ENCODE measurements around the gene SUPT3H. TPM values are rescaled to one million over a fixed set of nuclear protein-coding genes. Genes with fewer than 3 reads are reported as not detected.

The SUPT3H gene
- polyA plus RNA-seq, 1 experiment, result 8.7 TPM

GRCh38 chr6:45226081-45226480, 151.7 kb downstream of the SUPT3H start:
- Histone ChIP-seq H3K9me3 (ENCODE audit: control insufficient read depth, insufficient read depth, low read length) (no peaks in the 10 kb centered on the region), H3K27me3 (ENCODE audit: control insufficient read depth, insufficient read depth, low read length) (no peaks in the 10 kb centered on the region), H3K4me3 (ENCODE audit: low read depth, low read length) (no peak overlapping the region), H3K27ac (ENCODE audit: low read depth, low read length) (no peak overlapping the region)
- ChIA-PET POLR2A (no interaction called here), CTCF (interaction anchor here (0.6 to 1.4 kb wide), 2 partner anchors 245 to 570 kb away, joined by 3 to 4 read pairs; no protein-coding TSS in a partner anchor)
- no peak for DNase-seq (ENCODE audit: low read depth, low spot score)
- TF ChIP-seq CTCF (IDR thresholded peaks at IDR 0.05; ENCODE audit: low read depth, low read length), result no peak; the same call in 1 of the 2 replicates

DNA sequence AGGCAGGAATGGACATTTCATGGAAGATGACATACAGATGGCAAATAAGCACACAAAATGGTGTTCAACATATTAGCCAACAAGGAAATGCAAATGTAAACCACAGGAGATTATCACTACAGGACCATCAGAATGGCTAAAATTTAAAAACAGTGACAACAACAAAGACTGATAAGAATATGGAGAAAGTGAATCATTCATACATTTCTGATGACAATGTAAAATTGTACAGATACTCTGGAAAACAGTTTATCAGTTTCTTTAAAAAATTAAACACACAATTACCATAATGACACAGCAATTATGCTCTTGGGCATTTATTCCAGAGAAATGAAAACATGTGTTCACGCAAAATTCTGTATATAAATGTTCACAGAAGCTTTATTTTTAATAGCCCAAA, 155.4 kb downstream of the SUPT3H start:
- no peak for DNase-seq (ENCODE audit: low read depth, low spot score)
- CTCF ChIA-PET, result interaction anchor here (0.5 kb wide), 1 partner anchor 561 kb away, joined by 4 read pairs; no protein-coding TSS in a partner anchor
- Histone ChIP-seq H3K4me3 (ENCODE audit: low read depth, low read length) (no peak overlapping the region), H3K27me3 (ENCODE audit: control insufficient read depth, insufficient read depth, low read length) (no peaks in the 10 kb centered on the region), H3K9me3 (ENCODE audit: control insufficient read depth, insufficient read depth, low read length) (no peaks in the 10 kb centered on the region), H3K27ac (ENCODE audit: low read depth, low read length) (no peak overlapping the region)
- POLR2A ChIA-PET, result no interaction called here
- no peak for TF ChIP-seq CTCF (IDR thresholded peaks at IDR 0.05; ENCODE audit: low read depth, low read length)

DNA sequence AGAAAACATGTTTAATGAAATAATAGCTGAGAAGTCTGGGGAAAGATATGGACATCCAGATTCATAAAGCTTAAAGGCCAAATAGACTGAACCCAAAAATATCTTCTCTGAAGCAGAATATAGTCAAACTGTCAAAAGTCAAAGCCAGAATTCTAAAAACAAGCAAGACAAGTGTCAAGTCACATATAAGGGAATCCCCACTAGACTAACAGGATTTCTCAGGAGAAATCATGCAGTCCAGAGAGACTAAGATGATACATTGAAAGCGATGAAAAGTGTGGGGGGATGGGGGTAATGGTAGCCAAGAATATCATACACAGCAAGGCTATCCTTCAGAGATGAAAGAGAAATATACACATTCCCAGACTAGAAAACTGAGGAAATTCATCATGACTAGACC, 162.0 kb downstream of the SUPT3H start:
- no peak overlapping the region for H3K27ac ChIP-seq (ENCODE audit: low read depth, low read length)
- H3K9me3 ChIP-seq (ENCODE audit: control insufficient read depth, insufficient read depth, low read length), result no peaks in the 10 kb centered on the region
- H3K4me3 ChIP-seq (ENCODE audit: low read depth, low read length), result no peak overlapping the region
- DNase-seq (ENCODE audit: low read depth, low spot score), result no peak
- ChIA-PET POLR2A (no interaction called here), CTCF (no interaction called here)
- TF ChIP-seq CTCF (IDR thresholded peaks at IDR 0.05; ENCODE audit: low read depth, low read length), result no peak
- H3K27me3 ChIP-seq (ENCODE audit: control insufficient read depth, insufficient read depth, low read length), result no peaks in the 10 kb centered on the region

DNA sequence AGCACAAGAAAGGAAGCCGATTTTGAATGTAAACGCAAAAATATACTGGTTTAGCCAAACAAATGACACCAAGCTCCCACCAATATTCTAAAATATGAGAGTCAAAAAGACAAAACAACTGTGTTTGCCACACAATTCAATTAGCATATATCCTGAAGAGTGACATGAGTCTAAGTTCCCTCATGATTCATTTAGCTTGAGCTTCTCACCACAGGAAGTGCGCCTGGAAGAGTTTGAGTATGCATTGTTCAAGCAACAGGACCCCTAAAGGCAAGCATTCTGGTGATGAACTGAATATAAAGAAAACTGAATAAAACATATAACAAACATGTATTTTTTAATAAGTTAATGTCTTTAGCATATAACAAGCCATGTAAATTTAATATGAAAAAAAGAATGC, 164.8 kb downstream of the SUPT3H start:
- ChIA-PET CTCF (no interaction called here), POLR2A (no interaction called here)
- TF ChIP-seq CTCF (IDR thresholded peaks at IDR 0.05; ENCODE audit: low read depth, low read length), result no peak
- DNase-seq (ENCODE audit: low read depth, low spot score), result no peak
- H3K9me3 ChIP-seq (ENCODE audit: control insufficient read depth, insufficient read depth, low read length), result no peaks in the 10 kb centered on the region; the same call in 1 of the 2 replicates
- H3K27ac ChIP-seq (ENCODE audit: low read depth, low read length), result no peak overlapping the region
- no peaks in the 10 kb centered on the region for H3K27me3 ChIP-seq (ENCODE audit: control insufficient read depth, insufficient read depth, low read length)
- no peak overlapping the region for H3K4me3 ChIP-seq (ENCODE audit: low read depth, low read length)

GRCh38 chr6:45209762-45210161, 168.0 kb downstream of the SUPT3H start:
- ChIA-PET POLR2A (no interaction called here), CTCF (no interaction called here)
- no peak overlapping the region for H3K27ac ChIP-seq (ENCODE audit: low read depth, low read length)

More at GRCh38 chr6:45209762-45210161, 168.0 kb downstream of the SUPT3H start:
- no peaks in the 10 kb centered on the region for H3K27me3 ChIP-seq (ENCODE audit: control insufficient read depth, insufficient read depth, low read length)
- H3K4me3 ChIP-seq (ENCODE audit: low read depth, low read length), result no peak overlapping the region
- H3K9me3 ChIP-seq (ENCODE audit: control insufficient read depth, insufficient read depth, low read length), result no peaks in the 10 kb centered on the region; the same call in 1 of the 2 replicates
- DNase-seq (ENCODE audit: low read depth, low spot score), result no peak
- TF ChIP-seq CTCF (IDR thresholded peaks at IDR 0.05; ENCODE audit: low read depth, low read length), result no peak

All from AG04450 (cell line).